ENCODE results near the gene PPP5C. TPM values are rescaled to one million over a fixed set of nuclear protein-coding genes. Genes with fewer than 3 reads are reported as not detected.

Gene PPP5C
- total RNA-seq, 2 experiments from 2014 or later, result 108 to 111 TPM

GRCh38 chr19:46353730-46354528 is 7.0 kb downstream of the PPP5C start:
- H3K9me3 Mint-ChIP-seq, result no peaks in the 10 kb centered on the region
- ChIA-PET CTCF (interaction anchor here (1.7 kb wide), 1 partner anchor 41 kb away, joined by 7 read pairs; no protein-coding TSS in a partner anchor), POLR2A (interaction anchor here (0.6 to 1.0 kb wide), 3 partner anchors 14 to 359 kb away, joined by 3 to 5 read pairs (median 3); partner anchors contain the start of gene CCDC61)
- intact Hi-C loops (cut with micrococcal nuclease), result no loop called here
- ATAC-seq, result no peak
- TF ChIP-seq, protein P1, sequence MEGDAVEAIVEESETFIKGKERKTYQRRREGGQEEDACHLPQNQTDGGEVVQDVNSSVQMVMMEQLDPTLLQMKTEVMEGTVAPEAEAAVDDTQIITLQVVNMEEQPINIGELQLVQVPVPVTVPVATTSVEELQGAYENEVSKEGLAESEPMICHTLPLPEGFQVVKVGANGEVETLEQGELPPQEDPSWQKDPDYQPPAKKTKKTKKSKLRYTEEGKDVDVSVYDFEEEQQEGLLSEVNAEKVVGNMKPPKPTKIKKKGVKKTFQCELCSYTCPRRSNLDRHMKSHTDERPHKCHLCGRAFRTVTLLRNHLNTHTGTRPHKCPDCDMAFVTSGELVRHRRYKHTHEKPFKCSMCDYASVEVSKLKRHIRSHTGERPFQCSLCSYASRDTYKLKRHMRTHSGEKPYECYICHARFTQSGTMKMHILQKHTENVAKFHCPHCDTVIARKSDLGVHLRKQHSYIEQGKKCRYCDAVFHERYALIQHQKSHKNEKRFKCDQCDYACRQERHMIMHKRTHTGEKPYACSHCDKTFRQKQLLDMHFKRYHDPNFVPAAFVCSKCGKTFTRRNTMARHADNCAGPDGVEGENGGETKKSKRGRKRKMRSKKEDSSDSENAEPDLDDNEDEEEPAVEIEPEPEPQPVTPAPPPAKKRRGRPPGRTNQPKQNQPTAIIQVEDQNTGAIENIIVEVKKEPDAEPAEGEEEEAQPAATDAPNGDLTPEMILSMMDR (IDR thresholded peaks at IDR 0.05), result no peak
- H3K36me3 Mint-ChIP-seq (ENCODE audit: low read depth), result peaks cover 53% of the 10 kb centered on the region
- no peaks in the 10 kb centered on the region for H3K27me3 Mint-ChIP-seq
- no peak for DNase-seq
- H3K4me1 Mint-ChIP-seq (ENCODE audit: low read depth), result peaks cover 58% of the 10 kb centered on the region
- H3K27ac Mint-ChIP-seq, result peak overlapping the region; percentile 38
- no peak overlapping the region for H3K4me3 Mint-ChIP-seq

- TF ChIP-seq, protein P1 (IDR thresholded peaks at IDR 0.05), result no peak
- ATAC-seq, result peak; percentile 70
- ChIA-PET CTCF (interaction anchor here (1.0 kb wide), 1 partner anchor 8 kb away, joined by 3 read pairs; the partner anchor contains the start of gene PPP5C), POLR2A (no interaction called here)
- peaks cover 49% of the 10 kb centered on the region for H3K4me1 Mint-ChIP-seq (ENCODE audit: low read depth)
- peak overlapping the region; percentile 73 for H3K27ac Mint-ChIP-seq
- peak; percentile 80 for DNase-seq
- no peaks in the 10 kb centered on the region for H3K9me3 Mint-ChIP-seq
- H3K4me3 Mint-ChIP-seq, result no peak overlapping the region
- intact Hi-C loops (cut with micrococcal nuclease), result no loop called here
- H3K36me3 Mint-ChIP-seq (ENCODE audit: low read depth), result peaks cover 43% of the 10 kb centered on the region
- H3K27me3 Mint-ChIP-seq, result no peaks in the 10 kb centered on the region
Observed at GRCh38 chr19:46355234-46356148, 8.6 kb downstream of the PPP5C start.

DNA sequence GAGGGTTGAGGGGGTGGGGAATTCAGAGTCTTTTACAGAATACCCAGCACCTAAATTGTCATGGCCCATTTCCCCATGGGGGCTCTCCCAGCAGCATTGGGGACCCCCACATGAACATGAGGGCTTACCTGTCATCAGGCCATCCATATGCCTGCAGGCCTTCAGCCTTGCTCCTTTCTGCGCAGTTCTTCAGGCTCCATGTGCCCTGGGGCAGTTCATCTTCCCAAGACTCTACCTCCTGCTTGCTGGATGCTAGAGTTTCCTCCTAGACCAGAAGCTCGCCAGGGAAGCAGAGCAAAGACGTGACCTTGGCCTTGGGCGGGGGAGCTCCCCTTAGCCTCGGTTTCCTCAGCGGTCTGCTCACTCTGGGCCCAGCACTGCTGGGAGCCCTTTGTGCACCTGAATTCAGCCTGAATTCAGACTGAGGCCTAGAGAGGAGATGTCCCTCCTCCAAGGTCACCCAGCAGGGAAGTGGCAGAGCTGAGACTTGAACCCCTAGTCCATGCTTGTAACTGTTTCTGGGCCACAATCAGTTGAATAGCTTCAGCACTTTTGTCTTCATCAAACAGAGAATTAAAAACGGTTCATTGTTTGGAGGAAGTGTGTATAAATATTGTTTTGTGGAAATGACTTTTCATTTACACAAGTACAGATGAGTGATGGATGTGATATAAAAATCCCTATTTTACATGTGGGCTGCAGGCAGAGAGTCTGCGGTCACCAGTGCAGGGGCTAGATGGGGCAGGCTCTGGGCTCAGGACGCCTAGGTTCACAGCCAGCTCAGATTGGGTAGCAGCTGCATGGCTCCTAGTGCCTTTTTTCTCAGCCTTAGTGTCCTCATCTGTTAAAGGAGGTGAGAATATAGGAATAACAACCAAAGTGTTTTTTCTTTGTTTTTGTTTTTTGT is 9.5 kb downstream of the PPP5C start:
- H3K36me3 Mint-ChIP-seq (ENCODE audit: low read depth), result peaks cover 43% of the 10 kb centered on the region
- H3K4me3 Mint-ChIP-seq, result no peak overlapping the region
- TF ChIP-seq, protein P1 (IDR thresholded peaks at IDR 0.05), result no peak
- no peak for ATAC-seq
- DNase-seq, result no peak
- CTCF ChIA-PET, result interaction anchor here (1.0 kb wide), 1 partner anchor 9 kb away, joined by 3 read pairs; the partner anchor contains the start of gene PPP5C
- intact Hi-C loops (cut with micrococcal nuclease), result no loop called here
- peaks cover 46% of the 10 kb centered on the region for H3K4me1 Mint-ChIP-seq (ENCODE audit: low read depth)
- no peaks in the 10 kb centered on the region for H3K9me3 Mint-ChIP-seq
- H3K27me3 Mint-ChIP-seq, result no peaks in the 10 kb centered on the region
- H3K27ac Mint-ChIP-seq, result peak overlapping the region; percentile 73
- POLR2A ChIA-PET, result interaction anchor here (1.4 kb wide), 1 partner anchor 14 kb away, joined by 4 read pairs; no protein-coding TSS in a partner anchor

- DNase-seq (no peak), ATAC-seq (no peak)
- ChIA-PET POLR2A (no interaction called here), CTCF (no interaction called here)
- H3K9me3 Mint-ChIP-seq, result no peaks in the 10 kb centered on the region
- intact Hi-C loops (cut with micrococcal nuclease), result no loop called here
- no peak overlapping the region for H3K27ac Mint-ChIP-seq
- peaks cover 45% of the 10 kb centered on the region for H3K4me1 Mint-ChIP-seq (ENCODE audit: low read depth)
- TF ChIP-seq, protein P1 (IDR thresholded peaks at IDR 0.05), result no peak
- no peaks in the 10 kb centered on the region for H3K27me3 Mint-ChIP-seq
- H3K4me3 Mint-ChIP-seq, result no peak overlapping the region
- H3K36me3 Mint-ChIP-seq (ENCODE audit: low read depth), result peaks cover 43% of the 10 kb centered on the region
Observed at GRCh38 chr19:46357846-46358583, 11.1 kb downstream of the PPP5C start.
